ENCODE results near the gene KDM7A. TPM values are rescaled to one million over a fixed set of nuclear protein-coding genes. Genes with fewer than 3 reads are reported as not detected.

The KDM7A gene
- total and polyA plus RNA-seq, 2 of the 4 experiments (the other 2 are of a cell fraction), result 1.5 to 2.3 TPM

GRCh38 chr7:140059273-140060242 lies 117.2 kb downstream of the KDM7A start (continued):
- TF ChIP-seq NFE2L2 (IDR thresholded peaks at IDR 0.05; ENCODE audit: low read depth, low read length) (no peak), RCOR1 (IDR thresholded peaks at IDR 0.05; ENCODE audit: insufficient replicate concordance, low read length) (no peak)

DNA sequence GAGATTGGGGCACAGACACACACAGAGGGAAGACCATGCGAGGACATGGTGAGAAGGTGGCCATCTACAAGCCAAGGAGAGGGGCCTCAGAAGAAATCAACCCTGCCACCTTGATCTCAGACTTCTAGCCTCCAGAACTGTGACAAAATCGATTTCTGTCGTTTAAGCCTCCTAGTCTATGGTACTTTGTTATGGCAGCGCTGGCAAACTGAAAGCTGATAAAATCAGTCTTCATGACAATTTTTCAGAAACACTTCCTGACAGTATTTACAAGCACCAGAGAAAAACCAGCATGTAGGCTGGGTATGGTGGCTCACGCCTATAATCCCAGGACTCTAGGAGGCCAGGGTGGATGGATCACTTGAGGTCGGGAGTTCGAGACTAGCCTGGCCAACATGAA lies 118.3 kb downstream of the KDM7A start:
- no peak overlapping the region for H4K8ac ChIP-seq (ENCODE audit: low read depth in 2 of 2, low read length in 2 of 2)
- H3K79me1 ChIP-seq (ENCODE audit: low read depth in 1 of 2, low read length in 2 of 2), result peaks cover 27 to 72% of the 10 kb centered on the region in 2 experiments; a peak in 3 of 4 replicates
- no peak overlapping the region for H3K18ac ChIP-seq (ENCODE audit: low read depth, low read length)
- no peak overlapping the region for H2BK5ac ChIP-seq (ENCODE audit: low read depth, low read length, poor library complexity, severe bottlenecking)
- H3K36me3 ChIP-seq (ENCODE audit: control insufficient read depth, insufficient read depth, low read length), result no peaks in the 10 kb centered on the region; the same call in 1 of the 2 replicates
- no peak overlapping the region for H3K56ac ChIP-seq (ENCODE audit: extremely low read depth, insufficient read depth, low read length)
- no peak overlapping the region for H3K4ac ChIP-seq (ENCODE audit: low read depth, low read length)
- H2BK15ac ChIP-seq (ENCODE audit: low read depth, low read length), result no peak overlapping the region
- ATAC-seq (ENCODE audit: low read depth) (no peak), DNase-seq (no peak)
- H3K9me3 ChIP-seq (ENCODE audit: control insufficient read depth, insufficient read depth, low read length), result no peaks in the 10 kb centered on the region
- no peak overlapping the region for H4K5ac ChIP-seq (ENCODE audit: low read depth, low read length)
- H4K20me1 ChIP-seq (ENCODE audit: insufficient read depth, low read length), result peaks cover 8% of the 10 kb centered on the region; the same call in 1 of the 2 replicates
- no peak overlapping the region for H3K9ac ChIP-seq (ENCODE audit: low read depth, low read length)
- no peak overlapping the region for H2AFZ ChIP-seq (replicated peaks; ENCODE audit: low read length, poor library complexity)
- intact Hi-C loops (cut with micrococcal nuclease), result loop anchor here (2.0 kb wide), 1 partner anchor 118 kb away; the partner anchor contains the start of gene KDM7A
- H3K4me1 ChIP-seq (ENCODE audit: control insufficient read depth, insufficient read depth, low read length), result peaks cover 21% of the 10 kb centered on the region
- peaks cover 40% of the 10 kb centered on the region for H3K9me1 ChIP-seq (ENCODE audit: insufficient read depth, low read length)
- in situ Hi-C loops (cut with MboI; ENCODE audit: low sequenced_read_pairs), result no loop called here
- H4K91ac ChIP-seq (ENCODE audit: insufficient read depth, low read depth, low read length), result 0 out of 2 replicates have a peak overlapping the region, but pooled peaks have one; percentile 33
- ChIA-PET POLR2A (ENCODE audit: unreplicated experiment) (interaction anchor here (0.5 to 0.7 kb wide), 2 partner anchors 301 to 578 kb away, joined by 5 to 6 read pairs; no protein-coding TSS in a partner anchor), CTCF (interaction anchor here (0.6 kb wide), 1 partner anchor 53 kb away, joined by 3 read pairs; no protein-coding TSS in a partner anchor)
- no peak overlapping the region for H3K27ac ChIP-seq (ENCODE audit: insufficient read depth, low read length)
- no peak overlapping the region for H2BK120ac ChIP-seq (ENCODE audit: low read depth, low read length)
- H3K23ac ChIP-seq (ENCODE audit: low read depth, low read length), result no peak overlapping the region
- no peak overlapping the region for H3K4me2 ChIP-seq (ENCODE audit: low read depth, low read length)
- dilution Hi-C loops (cut with HindIII; ENCODE audit: low sequenced_read_pairs, unreplicated experiment), result no loop called here
- H3K4me3 ChIP-seq (ENCODE audit: insufficient read depth, low read depth, low read length), result no peak overlapping the region
- H2AK5ac ChIP-seq (ENCODE audit: low read depth, low read length), result no peak overlapping the region
- BruUV-seq (replicated peaks), result no TSS peak
- no peak overlapping the region for H3K14ac ChIP-seq (replicated peaks; ENCODE audit: low read depth, low read length)
- H3K27me3 ChIP-seq (ENCODE audit: control insufficient read depth, insufficient read depth, low read length), result no peaks in the 10 kb centered on the region
- TF ChIP-seq MAZ (IDR thresholded peaks at IDR 0.05; ENCODE audit: borderline replicate concordance, low read depth, low read length) (no peak), FOS (IDR thresholded peaks at IDR 0.05; ENCODE audit: low read depth, low read length) (no peak), SMC3 (IDR thresholded peaks at IDR 0.05; ENCODE audit: low read depth, low read length) (no peak), MAFK (IDR thresholded peaks at IDR 0.05; ENCODE audit: low read depth, low read length) (no peak), NFE2L2 (IDR thresholded peaks at IDR 0.05; ENCODE audit: low read depth, low read length) (no peak), BHLHE40 (IDR thresholded peaks at IDR 0.05; ENCODE audit: low read depth, low read length) (no peak), RCOR1 (IDR thresholded peaks at IDR 0.05; ENCODE audit: insufficient replicate concordance, low read length) (no peak)
- TF ChIP-seq, protein P1, sequence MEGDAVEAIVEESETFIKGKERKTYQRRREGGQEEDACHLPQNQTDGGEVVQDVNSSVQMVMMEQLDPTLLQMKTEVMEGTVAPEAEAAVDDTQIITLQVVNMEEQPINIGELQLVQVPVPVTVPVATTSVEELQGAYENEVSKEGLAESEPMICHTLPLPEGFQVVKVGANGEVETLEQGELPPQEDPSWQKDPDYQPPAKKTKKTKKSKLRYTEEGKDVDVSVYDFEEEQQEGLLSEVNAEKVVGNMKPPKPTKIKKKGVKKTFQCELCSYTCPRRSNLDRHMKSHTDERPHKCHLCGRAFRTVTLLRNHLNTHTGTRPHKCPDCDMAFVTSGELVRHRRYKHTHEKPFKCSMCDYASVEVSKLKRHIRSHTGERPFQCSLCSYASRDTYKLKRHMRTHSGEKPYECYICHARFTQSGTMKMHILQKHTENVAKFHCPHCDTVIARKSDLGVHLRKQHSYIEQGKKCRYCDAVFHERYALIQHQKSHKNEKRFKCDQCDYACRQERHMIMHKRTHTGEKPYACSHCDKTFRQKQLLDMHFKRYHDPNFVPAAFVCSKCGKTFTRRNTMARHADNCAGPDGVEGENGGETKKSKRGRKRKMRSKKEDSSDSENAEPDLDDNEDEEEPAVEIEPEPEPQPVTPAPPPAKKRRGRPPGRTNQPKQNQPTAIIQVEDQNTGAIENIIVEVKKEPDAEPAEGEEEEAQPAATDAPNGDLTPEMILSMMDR (conservative IDR thresholded peaks at IDR 0.05; ENCODE audit: low read depth, low read length), result no peak
- no CpG with 5 or more reads among the region's 7 CpGs for WGBS, 2 experiments (ENCODE audit: extremely low coverage in 2 of 2, insufficient read length in 1 of 2)
- no peak overlapping the region for H2AK9ac ChIP-seq (replicated peaks; ENCODE audit: low read depth, low read length, poor library complexity)
- H2BK20ac ChIP-seq (ENCODE audit: low read depth, low read length), result no peak overlapping the region
